Trophoblast cell (in vitro differentiated cells and primary cell): ENCODE measurements around the gene GFPT2.

Source experiments
- DNase-seq, 2 donors: peaks; one replicate each; pipeline ENCODE4 v3.0.0-alpha.2; 2016
- H2AFZ ChIP-seq: 2 replicates; pipeline ENCODE4 v1.6.1; 2013; ENCODE audit warnings: low read length, moderate library complexity, mild to moderate bottlenecking; ENCODE audit not compliant: insufficient read depth, poor library complexity
- H2AK5ac ChIP-seq: 2 replicates; pipeline ENCODE4 v1.6.1; 2013; ENCODE audit warnings: mild to moderate bottlenecking, low read length
- H2BK120ac ChIP-seq: 2 replicates; pipeline ENCODE4 v1.6.1; 2013; ENCODE audit warnings: low read length, mild to moderate bottlenecking, moderate library complexity; ENCODE audit not compliant: insufficient read depth, poor library complexity
- H2BK12ac ChIP-seq: 2 replicates; pipeline ENCODE4 v1.6.1; 2013; ENCODE audit warnings: mild to moderate bottlenecking, low read length, moderate library complexity
- H2BK5ac ChIP-seq: 2 replicates; pipeline ENCODE4 v1.6.1; 2013; ENCODE audit warnings: low read length, low read depth, moderate library complexity, mild to moderate bottlenecking; ENCODE audit not compliant: poor library complexity
- H3K14ac ChIP-seq: 2 replicates; pipeline ENCODE4 v1.6.1; 2013; ENCODE audit warnings: mild to moderate bottlenecking, low read length
- H3K18ac ChIP-seq: 2 replicates; pipeline ENCODE4 v1.6.1; 2013; ENCODE audit warnings: mild to moderate bottlenecking, low read length
- H3K23ac ChIP-seq: 2 replicates; pipeline ENCODE4 v1.6.1; 2013; ENCODE audit warnings: low read length
- H3K27ac ChIP-seq: 2 replicates; pipeline ENCODE4 v1.5.1; 2013; ENCODE audit warnings: low read depth, mild to moderate bottlenecking, inconsistent platforms, low read length, moderate library complexity
- H3K27me3 ChIP-seq: 2 replicates; pipeline ENCODE4 v1.6.1; 2013; ENCODE audit warnings: inconsistent platforms, mild to moderate bottlenecking, low read length, moderate library complexity; ENCODE audit not compliant: insufficient read depth
- H3K36me3 ChIP-seq, 2 experiments: 1 replicate in 1 of 2; 2 replicates in 1 of 2; pipeline ENCODE4 v1.6.1; 2013; ENCODE audit warnings: low read length in 2 of 2, mild to moderate bottlenecking in 2 of 2, moderate library complexity in 1 of 2; ENCODE audit not compliant: insufficient read depth in 2 of 2, control insufficient read depth in 1 of 2
- H3K4ac ChIP-seq: 2 replicates; pipeline ENCODE4 v1.6.1; 2013; ENCODE audit warnings: low read depth, mild to moderate bottlenecking, low read length, moderate library complexity
- H3K4me1 ChIP-seq, 2 experiments: 1 replicate in 1 of 2; 2 replicates in 1 of 2; pipeline ENCODE4 v1.6.1; 2013; ENCODE audit warnings: low read length in 2 of 2, mild to moderate bottlenecking in 2 of 2, moderate library complexity in 1 of 2; ENCODE audit not compliant: insufficient read depth in 2 of 2, control insufficient read depth in 1 of 2
- H3K4me2 ChIP-seq: 2 replicates; pipeline ENCODE4 v1.6.1; 2013; ENCODE audit warnings: inconsistent platforms, mild to moderate bottlenecking, low read length, moderate library complexity
- H3K4me3 ChIP-seq: 2 replicates; pipeline ENCODE4 v1.5.1; 2013; ENCODE audit warnings: mild to moderate bottlenecking, low read depth, low read length, inconsistent platforms
- H3K79me1 ChIP-seq: one replicate; pipeline ENCODE4 v1.6.1; 2013; ENCODE audit warnings: low read length
- H3K79me2 ChIP-seq: 2 replicates; pipeline ENCODE4 v1.6.1; 2013; ENCODE audit warnings: low read length, mild to moderate bottlenecking; ENCODE audit not compliant: control insufficient read depth, insufficient read depth, poor library complexity
- H3K9ac ChIP-seq: 2 replicates; pipeline ENCODE4 v1.6.1; 2013; ENCODE audit warnings: mild to moderate bottlenecking, low read length
- H3K9me3 ChIP-seq: 2 replicates; pipeline ENCODE4 v1.6.1; 2013; ENCODE audit warnings: low read depth, mild to moderate bottlenecking, control low read depth, inconsistent platforms, low read length; ENCODE audit not compliant: insufficient read depth
- H4K12ac ChIP-seq: 2 replicates; pipeline ENCODE4 v1.6.1; 2013; ENCODE audit warnings: low read depth, mild to moderate bottlenecking, low read length, moderate library complexity
- H4K8ac ChIP-seq: 2 replicates; pipeline ENCODE4 v1.6.1; 2013; ENCODE audit warnings: low read depth, mild to moderate bottlenecking, low read length, moderate library complexity
- H4K91ac ChIP-seq: one replicate; pipeline ENCODE4 v1.6.1; 2013; ENCODE audit warnings: low read depth, mild to moderate bottlenecking, low read length, moderate library complexity
- WGBS: extraction: QIAGEN DNeasy Blood & Tissue Kit; methylation state at CpG from one replicate; pipeline ENCODE4 v1.1.7; 2013; ENCODE audit warnings: missing lambda C conversion rate; ENCODE audit not compliant: insufficient read length, insufficient coverage; ENCODE audit errors: extremely low coverage; 5-methylcytosine and 5-hydroxymethylcytosine counted together

GFPT2 gene

GRCh38 chr5:180399401-180400215, 46.5 kb upstream of the GFPT2 start:
- Histone ChIP-seq H3K18ac (no peak overlapping the region), H2AFZ (no peak overlapping the region), H3K27me3 (no peaks in the 10 kb centered on the region), H4K91ac (no peak overlapping the region), H3K27ac (no peak overlapping the region), H2AK5ac (no peak overlapping the region), H2BK120ac (no peak overlapping the region), H3K4me3 (no peak overlapping the region), H3K23ac (no peak overlapping the region), H3K4ac (no peak overlapping the region), H3K36me3 (no peaks in the 10 kb centered on the region), H2BK12ac (no peak overlapping the region), H3K9ac (no peak overlapping the region), H3K79me1 (no peaks in the 10 kb centered on the region), H4K12ac (no peak overlapping the region), H3K4me1 (no peaks in the 10 kb centered on the region), H3K9me3 (peaks cover 3% of the 10 kb centered on the region), H2BK5ac (no peak overlapping the region), H3K4me2 (no peak overlapping the region), H4K8ac (no peak overlapping the region), H3K79me2 (no peaks in the 10 kb centered on the region), H3K14ac (no peak overlapping the region)
- WGBS = no CpG with 5 or more reads among the region's 20 CpGs
- no peak for DNase-seq

DNA sequence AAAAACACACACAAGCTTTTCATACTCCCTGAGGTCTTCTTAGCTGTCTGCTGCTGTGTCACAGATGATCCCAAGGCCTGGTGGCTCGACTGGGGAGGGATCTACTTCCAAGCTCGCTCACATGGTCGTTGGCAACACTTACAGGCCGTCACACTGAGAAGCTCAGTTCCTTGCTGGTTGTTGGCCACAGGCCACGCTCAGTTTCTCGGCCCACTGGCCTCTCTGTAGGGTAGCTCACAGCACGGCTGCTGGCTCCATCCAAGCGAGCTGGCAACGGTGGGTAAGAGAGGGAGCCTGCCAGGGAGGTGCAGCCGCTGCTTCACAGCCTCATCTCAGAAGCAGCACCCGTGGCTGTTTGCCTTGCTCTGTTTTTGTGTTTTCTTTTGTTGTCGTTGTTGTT, 43.8 kb upstream of the GFPT2 start:
- no peak overlapping the region for H3K4me2 ChIP-seq
- H2AK5ac ChIP-seq = no peak overlapping the region
- H3K79me2 ChIP-seq = no peaks in the 10 kb centered on the region
- H3K23ac ChIP-seq = no peak overlapping the region
- no peak overlapping the region for H3K4me3 ChIP-seq
- no peaks in the 10 kb centered on the region for H3K36me3 ChIP-seq
- no peak overlapping the region for H3K9ac ChIP-seq
- H2BK120ac ChIP-seq = no peak overlapping the region
- H4K12ac ChIP-seq = no peak overlapping the region
- H4K8ac ChIP-seq = no peak overlapping the region
- no peak overlapping the region for H3K14ac ChIP-seq
- H3K4me1 ChIP-seq = no peaks in the 10 kb centered on the region
- no peak for DNase-seq
- no peaks in the 10 kb centered on the region for H3K79me1 ChIP-seq
- H3K27me3 ChIP-seq = no peaks in the 10 kb centered on the region
- H3K4ac ChIP-seq = no peak overlapping the region
- WGBS = no CpG with 5 or more reads among the region's 12 CpGs
- H2AFZ ChIP-seq = no peak overlapping the region
- no peak overlapping the region for H2BK5ac ChIP-seq
- peaks cover 3% of the 10 kb centered on the region for H3K9me3 ChIP-seq
- H4K91ac ChIP-seq = no peak overlapping the region
- H2BK12ac ChIP-seq = no peak overlapping the region
- H3K18ac ChIP-seq = no peak overlapping the region
- no peak overlapping the region for H3K27ac ChIP-seq

DNA sequence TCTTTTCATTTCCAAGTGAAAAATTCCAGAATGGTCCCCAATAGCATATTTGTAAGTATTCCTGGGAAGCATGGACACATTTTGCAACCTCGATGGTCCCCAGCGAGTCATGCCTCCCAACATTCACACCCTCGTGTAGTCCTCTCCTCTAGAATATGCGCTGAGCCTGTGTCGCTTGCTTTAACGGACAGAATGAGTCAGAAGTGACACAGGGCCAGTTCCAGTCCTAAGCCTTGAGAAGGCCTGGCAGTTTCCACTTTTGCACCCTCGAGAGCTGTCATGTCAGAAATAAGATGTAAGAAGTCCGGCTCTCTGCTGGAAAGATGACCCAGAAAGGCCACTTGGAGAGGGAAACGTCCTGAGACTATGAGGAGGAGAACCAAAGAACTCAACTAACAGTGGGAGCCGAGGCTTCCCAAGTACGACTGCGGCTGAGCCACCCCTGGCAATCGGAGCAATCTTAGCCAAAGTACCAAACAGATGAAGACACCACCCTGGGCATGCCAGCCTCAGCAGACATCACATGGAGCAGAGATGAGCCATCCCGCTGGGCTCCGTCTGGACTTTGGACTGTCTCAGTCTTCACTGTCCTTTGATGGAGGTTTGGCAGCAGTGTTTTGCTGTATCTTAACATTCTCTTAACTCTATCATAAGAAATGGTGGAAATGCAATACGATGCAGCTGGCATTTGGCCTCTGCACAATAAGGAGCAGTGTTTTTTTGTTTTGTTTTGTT, 42.6 kb upstream of the GFPT2 start:
- Histone ChIP-seq H4K91ac (no peak overlapping the region), H4K8ac (no peak overlapping the region), H3K4me1 (no peaks in the 10 kb centered on the region), H2BK12ac (no peak overlapping the region), H4K12ac (no peak overlapping the region), H2AK5ac (no peak overlapping the region), H3K18ac (no peak overlapping the region), H2BK5ac (no peak overlapping the region), H3K79me1 (no peaks in the 10 kb centered on the region), H3K27ac (no peak overlapping the region), H3K27me3 (no peaks in the 10 kb centered on the region), H3K79me2 (no peaks in the 10 kb centered on the region), H3K23ac (no peak overlapping the region), H3K36me3 (no peaks in the 10 kb centered on the region), H3K4me3 (no peak overlapping the region), H3K9me3 (no peaks in the 10 kb centered on the region), H2BK120ac (no peak overlapping the region), H3K14ac (no peak overlapping the region), H3K4ac (no peak overlapping the region), H3K9ac (no peak overlapping the region), H3K4me2 (no peak overlapping the region), H2AFZ (no peak overlapping the region)
- no CpG with 5 or more reads among the region's 16 CpGs for WGBS
- DNase-seq = no peak

- no peaks in the 10 kb centered on the region for H3K79me1 ChIP-seq
- H4K91ac ChIP-seq = no peak overlapping the region
- no peak overlapping the region for H3K4ac ChIP-seq
- H3K79me2 ChIP-seq = no peaks in the 10 kb centered on the region
- H3K23ac ChIP-seq = no peak overlapping the region
- H4K8ac ChIP-seq = no peak overlapping the region
- no peaks in the 10 kb centered on the region for H3K36me3 ChIP-seq
- no peaks in the 10 kb centered on the region for H3K27me3 ChIP-seq
- no peak overlapping the region for H3K18ac ChIP-seq
- H2BK12ac ChIP-seq = no peak overlapping the region
- H3K4me1 ChIP-seq = no peaks in the 10 kb centered on the region
- H2AK5ac ChIP-seq = no peak overlapping the region
- H3K4me3 ChIP-seq = no peak overlapping the region
- no peak overlapping the region for H3K4me2 ChIP-seq
- no peak overlapping the region for H2AFZ ChIP-seq
- no peak for DNase-seq
- H4K12ac ChIP-seq = peak overlapping the region; percentile 16
- no peak overlapping the region for H3K9ac ChIP-seq
- no peak overlapping the region for H3K14ac ChIP-seq
- no peak overlapping the region for H2BK5ac ChIP-seq
- H3K9me3 ChIP-seq = no peaks in the 10 kb centered on the region
- WGBS = no CpG with 5 or more reads among the region's 13 CpGs
- H2BK120ac ChIP-seq = no peak overlapping the region
- no peak overlapping the region for H3K27ac ChIP-seq
Measured at GRCh38 chr5:180394031-180394636, 41.0 kb upstream of the GFPT2 start.
